GM23338 (cell line): ENCODE data around the gene ANKRD50. TPM values are rescaled to one million over a fixed set of nuclear protein-coding genes. Genes with fewer than 3 reads are reported as not detected.

Experiments used
- ATAC-seq: fragments of 200-7000 bp; cut with Tn5 transposase; 3 replicates; pipeline ENCODE4 v1.9.1; 2020
- DNase-seq: peaks from one replicate; pipeline ENCODE4 v3.0.0-alpha.2; 2015; ENCODE audit warnings: low spot score
- H2AFZ ChIP-seq: fragments of 200-600 bp; sonication (generic); 2 replicates; pipeline ENCODE4 v1.8.0; 2016; ENCODE audit warnings: antibody characterized with exemption, mild to moderate bottlenecking, moderate library complexity
- H3F3A ChIP-seq: fragments of 200-600 bp; sonication (generic); replicated peaks from 2 replicates; pipeline ENCODE4 v1.8.0; 2017; ENCODE audit warnings: antibody characterized with exemption, mixed run types, low read depth
- H3K27ac ChIP-seq: fragments of 200-600 bp; sonication (generic); 2 replicates; pipeline ENCODE4 v1.6.1; 2016; ENCODE audit warnings: low read depth
- H3K27me3 ChIP-seq: fragments of 200-600 bp; sonication (generic); 2 replicates; pipeline ENCODE4 v1.8.0; 2016; ENCODE audit warnings: mild to moderate bottlenecking, mixed run types, moderate library complexity; ENCODE audit not compliant: insufficient read depth
- H3K36me3 ChIP-seq: fragments of 200-600 bp; sonication (generic); 2 replicates; pipeline ENCODE4 v1.8.0; 2016; ENCODE audit warnings: mild to moderate bottlenecking; ENCODE audit not compliant: insufficient read depth
- H3K4me1 ChIP-seq: fragments of 200-600 bp; sonication (generic); 2 replicates; pipeline ENCODE4 v1.8.0; 2016; ENCODE audit warnings: mild to moderate bottlenecking, moderate library complexity; ENCODE audit not compliant: insufficient read depth
- H3K4me2 ChIP-seq: fragments of 200-600 bp; sonication (generic); 2 replicates; pipeline ENCODE4 v1.7.1; 2017; ENCODE audit warnings: mixed run types
- H3K4me3 ChIP-seq: fragments of 200-600 bp; sonication (generic); 2 replicates; pipeline ENCODE4 v1.6.1; 2016; ENCODE audit warnings: mixed run types
- H3K79me2 ChIP-seq: fragments of 200-600 bp; sonication (generic); replicated peaks from 2 replicates; pipeline ENCODE4 v1.8.0; 2017; ENCODE audit warnings: mild to moderate bottlenecking; ENCODE audit not compliant: insufficient read depth
- H3K9me2 ChIP-seq: fragments of 200-600 bp; sonication (generic); 2 replicates; pipeline ENCODE4 v1.8.0; 2017; ENCODE audit not compliant: insufficient read depth
- H4K20me1 ChIP-seq: fragments of 200-600 bp; sonication (generic); replicated peaks from 2 replicates; pipeline ENCODE4 v1.8.0; 2017; ENCODE audit warnings: mild to moderate bottlenecking; ENCODE audit not compliant: insufficient read depth
- H3K27ac Mint-ChIP-seq: 2 replicates; pipeline ENCODE4 v1.8.0; 2020; ENCODE audit warnings: inconsistent platforms, mild to moderate bottlenecking, moderate library complexity, mixed read lengths
- H3K27me3 Mint-ChIP-seq: 3 replicates; pipeline ENCODE4 v1.8.0; 2022; ENCODE audit warnings: low read depth, mild to moderate bottlenecking, moderate library complexity, mixed read lengths, inconsistent platforms; ENCODE audit not compliant: insufficient read depth, poor library complexity
- H3K36me3 Mint-ChIP-seq: 3 replicates; pipeline ENCODE4 v1.8.0; 2021; ENCODE audit warnings: low read depth, mild to moderate bottlenecking, inconsistent platforms, moderate library complexity, mixed read lengths
- H3K4me1 Mint-ChIP-seq: 3 replicates; pipeline ENCODE4 v1.8.0; 2020; ENCODE audit warnings: mild to moderate bottlenecking, inconsistent platforms, mixed read lengths
- H3K4me3 Mint-ChIP-seq: 3 replicates; pipeline ENCODE4 v1.8.0; 2021; ENCODE audit warnings: moderate library complexity, mild to moderate bottlenecking, inconsistent platforms, mixed read lengths
- H3K9me3 Mint-ChIP-seq: 3 replicates; pipeline ENCODE4 v1.8.0; 2020; ENCODE audit warnings: moderate library complexity, mild to moderate bottlenecking, inconsistent platforms, mixed read lengths
- CREB1 ChIP-seq: fragments of 250-450 bp; sonication (Bioruptor Pico); IDR thresholded peaks from 2 replicates; pipeline ENCODE4 v1.5.0; 2020; ENCODE audit warnings: low read depth, mild to moderate bottlenecking, moderate library complexity
- CTCF ChIP-seq, 2 experiments: fragments of 200-600 bp in 1 of 2; sonication (generic) in 1 of 2; conservative IDR thresholded peaks; 2 replicates each; pipeline versions ENCODE4 v1.5.1 to v1.6.1; 2016 to 2017; ENCODE audit warnings: antibody characterized with exemption in 2 of 2, low read depth in 2 of 2, mild to moderate bottlenecking in 2 of 2, moderate library complexity in 1 of 2
- ETS1 ChIP-seq: IDR thresholded peaks from 2 replicates; pipeline ENCODE4 v1.6.1; 2016; ENCODE audit warnings: antibody characterized with exemption
- JUNB ChIP-seq: IDR thresholded peaks from one replicate; pipeline ENCODE4 v1.6.1; 2016; ENCODE audit warnings: antibody characterized with exemption; ENCODE audit not compliant: unreplicated experiment
- NANOG ChIP-seq: IDR thresholded peaks from 2 replicates; pipeline ENCODE4 v1.6.1; 2016; ENCODE audit warnings: antibody characterized with exemption, borderline replicate concordance
- POLR2AphosphoS5 ChIP-seq: IDR thresholded peaks from 2 replicates; pipeline ENCODE4 v1.6.1; 2016; ENCODE audit warnings: antibody characterized with exemption, low read depth
- STAT1 ChIP-seq: IDR thresholded peaks from one replicate; pipeline ENCODE4 v1.6.1; 2016; ENCODE audit warnings: antibody characterized with exemption; ENCODE audit not compliant: unreplicated experiment
- ZNF114 ChIP-seq: fragments of 250-450 bp; sonication (Bioruptor Pico); IDR thresholded peaks from 2 replicates; pipeline ENCODE4 v1.5.0; 2020; ENCODE audit warnings: mild to moderate bottlenecking, moderate library complexity
- ZNF331 ChIP-seq: fragments of 250-450 bp; sonication (Bioruptor Pico); IDR thresholded peaks from 2 replicates; pipeline ENCODE4 v1.5.0; 2020; ENCODE audit warnings: low read depth, mild to moderate bottlenecking, moderate library complexity
- ZNF462 ChIP-seq: fragments of 250-450 bp; sonication (Bioruptor Pico); IDR thresholded peaks from 2 replicates; pipeline ENCODE4 v1.5.0; 2020; ENCODE audit warnings: mild to moderate bottlenecking, moderate library complexity
- polyA plus RNA-seq: library from polyadenylated mRNA; unstranded; fragments of >200 nt; fragmentation: Nextera tagmentation; extraction: Ambion mirVana; gene quantifications from 2 replicates; pipeline ENCODE4 v1.2.1, GENCODE V29; 2016
- total RNA-seq: library from RNA; depleted of rRNA; stranded (reverse); fragments of >200 nt; shearing (Covaris generic); gene quantifications from 2 replicates; pipeline ENCODE4 v1.2.3, GENCODE V29; 2014

Gene ANKRD50
- total and polyA plus RNA-seq, 2 experiments from 2014 or later: 5.9 to 27.6 TPM

- peaks cover 24% of the 10 kb centered on the region for H3K4me1 ChIP-seq
- 0 out of 2 replicates have a peak, but pooled peaks cover 2% of the 10 kb centered on the region for H3K36me3 ChIP-seq
- no peak for TF ChIP-seq ZNF331
- TF ChIP-seq JUNB: no peak
- TF ChIP-seq POLR2AphosphoS5: no peak
- TF ChIP-seq CTCF (conservative IDR thresholded peaks at IDR 0.05; ENCODE audit: low read depth in 2 of 2): no peak
- TF ChIP-seq NANOG: no peak
- no peak for TF ChIP-seq ZNF462 (CRISPR knock-in tag)
- TF ChIP-seq CREB1 (CRISPR knock-in tag): no peak
- no peak for TF ChIP-seq ZNF114 (CRISPR knock-in tag)
- no peak for TF ChIP-seq STAT1
- TF ChIP-seq ETS1: no peak
- H3F3A ChIP-seq: no peaks in the 10 kb centered on the region
- ATAC-seq (no peak), DNase-seq (no peak)
- H3K27ac ChIP-seq: peak overlapping the region; percentile 74
- peaks cover 93% of the 10 kb centered on the region for H3K79me2 ChIP-seq
- H3K4me2 ChIP-seq: peak overlapping the region; percentile 25; the same call in 1 of the 2 replicates
- H3K27me3 ChIP-seq: no peaks in the 10 kb centered on the region
- Mint-ChIP-seq H3K27ac (no peak overlapping the region; the same call in 1 of the 2 replicates), H3K36me3 (peaks cover 42% of the 10 kb centered on the region), H3K9me3 (no peaks in the 10 kb centered on the region), H3K27me3 (no peaks in the 10 kb centered on the region), H3K4me3 (no peak overlapping the region), H3K4me1 (peaks cover 28% of the 10 kb centered on the region)
- no peak overlapping the region for H3K4me3 ChIP-seq
- no peaks in the 10 kb centered on the region; the same call in 1 of the 2 replicates for H3K9me2 ChIP-seq
- peaks cover 7% of the 10 kb centered on the region; the same call in 1 of the 2 replicates for H4K20me1 ChIP-seq
- no peak overlapping the region for H2AFZ ChIP-seq
These were observed 26.7 kb downstream of the ANKRD50 start for GRCh38 chr4:124685851-124686250.
